Measurements from ENCODE around the gene FCRL6.

FCRL6 gene

GRCh38 chr1:159800177-159800930 lies 1.8 kb upstream of the FCRL6 start:
- no peak for DNase-seq

DNA sequence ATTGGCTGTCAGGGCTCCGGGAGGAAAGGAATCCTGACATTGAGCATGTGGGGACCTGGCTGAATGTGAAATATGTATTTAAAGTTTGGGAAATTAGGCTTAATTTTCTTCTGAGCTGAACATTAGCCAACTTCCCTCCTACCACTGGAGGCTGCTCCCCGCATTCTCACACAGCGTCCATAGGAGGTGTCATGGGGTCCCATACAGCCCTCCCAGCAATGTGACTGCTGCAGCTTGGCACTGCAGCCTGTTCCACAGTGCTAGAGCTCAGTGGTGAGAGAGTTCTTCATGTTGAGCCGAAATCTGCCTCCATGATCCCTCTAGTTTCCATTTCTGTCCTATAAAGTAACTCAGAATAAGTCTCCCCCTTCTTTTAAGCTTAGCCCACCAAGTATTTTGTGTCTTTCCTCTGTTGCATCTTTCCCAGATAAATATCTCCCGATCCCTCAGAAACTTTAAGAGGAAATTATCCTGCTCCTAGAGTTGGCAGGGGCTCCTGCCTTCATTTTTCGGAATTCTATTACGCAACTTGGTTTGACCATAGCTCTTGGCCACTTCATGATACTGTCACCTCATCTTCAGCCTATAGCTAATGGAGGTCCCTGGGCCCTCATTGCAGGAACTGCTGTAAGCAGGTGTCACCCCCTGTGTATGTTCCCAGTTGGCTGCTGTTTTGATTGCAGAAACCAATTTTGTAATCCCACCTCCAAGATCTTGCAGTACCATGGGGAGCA lies 2.0 kb downstream of the FCRL6 start:
- DNase-seq: no peak

DNA sequence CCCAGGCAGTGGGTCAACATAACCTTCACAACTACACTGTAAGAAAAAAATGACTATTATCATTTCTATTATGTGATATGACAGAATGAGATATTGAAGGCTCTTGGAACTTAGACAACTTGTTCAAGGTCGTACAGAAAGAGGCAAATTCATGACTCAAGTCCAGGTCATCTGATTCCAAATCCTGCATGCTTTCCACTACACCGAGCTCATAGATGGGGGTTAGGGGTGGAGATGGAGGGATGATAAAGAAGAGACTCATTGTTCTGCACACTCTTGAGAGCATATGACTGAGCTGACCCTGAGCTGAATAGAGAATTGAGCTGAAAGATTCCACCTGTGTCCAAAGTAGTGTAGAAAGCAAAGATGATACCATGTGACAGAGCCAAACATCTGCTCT lies 2.8 kb downstream of the FCRL6 start:
- DNase-seq: no peak

DNA sequence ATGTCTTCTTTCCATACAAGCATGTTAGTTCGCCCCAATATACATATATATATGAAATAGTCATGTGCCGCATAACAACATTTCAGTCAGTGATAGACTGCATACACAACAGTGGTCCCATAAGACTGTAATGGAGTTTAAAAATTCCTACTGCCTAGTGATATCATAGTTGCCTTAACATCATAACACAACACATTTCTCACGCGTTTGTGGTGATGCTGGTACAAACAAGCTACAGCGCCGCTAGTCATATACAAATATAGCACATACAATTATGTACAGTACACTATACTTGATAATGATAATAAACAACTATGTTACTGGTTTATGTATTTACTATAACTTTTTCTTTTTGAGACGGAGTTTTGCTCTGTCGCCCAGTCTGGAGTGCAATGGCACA lies 13.8 kb downstream of the FCRL6 start:
- no peak for DNase-seq

DNA sequence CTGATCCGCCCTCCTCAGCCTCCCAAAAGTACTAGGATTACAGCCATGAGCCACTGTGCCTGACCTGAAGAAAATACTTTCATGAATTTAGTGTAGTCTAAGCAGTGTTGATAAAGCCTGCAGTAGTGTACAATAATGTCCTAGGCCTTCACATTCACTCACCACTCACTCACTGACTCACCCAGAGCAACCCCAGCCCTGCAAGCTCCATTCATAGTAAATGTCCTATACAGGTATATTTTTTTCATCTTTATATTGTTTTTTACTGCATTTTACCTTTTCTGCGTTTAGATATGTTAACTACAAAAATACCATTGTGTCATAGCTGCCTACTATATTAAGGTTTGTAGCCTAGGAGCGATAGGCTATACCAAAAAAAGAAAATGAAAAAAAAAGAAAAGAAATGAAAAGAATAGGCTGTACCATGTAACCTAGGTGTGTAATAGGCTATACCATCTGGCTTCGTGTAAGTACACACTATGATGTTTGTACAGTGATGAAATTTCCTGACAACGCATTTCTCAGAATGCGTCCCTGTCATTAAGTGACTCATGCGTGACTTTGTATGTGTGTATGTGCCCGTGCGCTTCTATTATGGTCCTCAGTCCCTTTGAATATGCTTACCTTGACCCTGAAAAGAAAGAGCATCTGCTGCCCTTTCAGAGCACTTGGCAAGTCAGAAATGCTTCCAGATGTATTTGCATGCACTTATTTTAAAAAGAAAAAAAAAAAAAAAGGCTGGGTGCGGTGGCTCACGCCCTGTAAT lies 15.3 kb downstream of the FCRL6 start:
- peak; percentile 93 for DNase-seq

- no peak for DNase-seq
Observed at GRCh38 chr1:159821171-159821867, 19.2 kb downstream of the FCRL6 start.

- no peak for DNase-seq
Observed at GRCh38 chr1:159823406-159823805, 21.2 kb downstream of the FCRL6 start.

GRCh38 chr1:159825564-159825963 lies 23.4 kb downstream of the FCRL6 start:
- no peak for DNase-seq

DNA sequence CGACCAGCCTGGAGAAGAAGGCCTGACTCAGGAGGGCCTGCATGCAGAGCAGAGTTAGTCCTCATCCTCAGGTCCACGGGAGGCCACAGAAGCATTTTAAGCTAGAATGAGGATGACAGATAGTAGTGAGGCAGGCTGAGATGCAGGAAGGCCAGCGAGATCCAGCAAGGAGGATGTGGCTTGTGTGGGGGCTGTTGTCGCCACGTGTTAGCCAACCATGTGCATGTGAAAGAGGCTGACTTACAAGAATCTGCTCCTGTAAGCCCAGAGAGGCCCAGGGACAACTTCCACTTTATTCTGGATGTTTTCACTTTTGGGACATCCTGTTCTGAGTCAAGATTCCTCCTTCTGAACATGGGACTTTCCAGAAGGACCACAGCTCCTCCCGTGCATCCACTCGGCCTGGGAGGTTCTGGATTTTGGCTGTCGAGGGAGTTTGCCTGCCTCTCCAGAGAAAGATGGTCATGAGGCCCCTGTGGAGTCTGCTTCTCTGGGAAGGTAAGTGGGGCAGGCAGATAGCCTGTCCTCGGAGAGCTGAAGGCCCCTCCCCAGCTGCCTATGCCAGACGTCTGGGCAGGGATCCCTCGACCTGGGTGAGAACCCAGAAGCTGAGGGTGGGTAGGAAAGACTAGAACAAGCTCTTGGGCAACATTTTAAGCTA lies 24.4 kb downstream of the FCRL6 start, which contains the start of gene SLAMF8:
Gene SLAMF8 (plus strand): TSS at position 433 of the 661 bp plus-strand sequence. CDS start 26 bp downstream, at position 459.
- DNase-seq: no peak

- DNase-seq: no peak
Observed at GRCh38 chr1:159827102-159827490, 24.9 kb downstream of the FCRL6 start.

GRCh38 chr1:159827549-159827948 lies 25.4 kb downstream of the FCRL6 start:
- no peak for DNase-seq

DNA sequence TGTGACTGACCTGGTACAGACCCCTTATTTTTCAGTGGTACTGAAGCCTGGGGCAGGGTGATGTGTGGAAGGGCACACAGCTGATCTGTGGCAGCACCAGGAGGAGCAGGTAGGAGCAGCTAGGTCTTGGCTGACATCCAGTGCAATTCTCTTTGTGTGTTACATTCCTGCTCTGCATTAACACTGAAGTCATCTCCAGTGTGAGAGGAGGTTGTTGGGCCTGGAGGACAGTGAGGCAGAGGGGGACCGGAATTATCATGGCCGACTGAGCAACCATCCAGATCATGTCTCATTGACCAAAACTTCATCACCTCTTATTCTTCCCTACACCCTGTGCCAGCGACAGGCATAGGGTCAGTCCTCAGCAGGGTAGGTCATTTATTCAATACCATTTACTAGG lies 26.0 kb downstream of the FCRL6 start:
- DNase-seq: no peak

DNA sequence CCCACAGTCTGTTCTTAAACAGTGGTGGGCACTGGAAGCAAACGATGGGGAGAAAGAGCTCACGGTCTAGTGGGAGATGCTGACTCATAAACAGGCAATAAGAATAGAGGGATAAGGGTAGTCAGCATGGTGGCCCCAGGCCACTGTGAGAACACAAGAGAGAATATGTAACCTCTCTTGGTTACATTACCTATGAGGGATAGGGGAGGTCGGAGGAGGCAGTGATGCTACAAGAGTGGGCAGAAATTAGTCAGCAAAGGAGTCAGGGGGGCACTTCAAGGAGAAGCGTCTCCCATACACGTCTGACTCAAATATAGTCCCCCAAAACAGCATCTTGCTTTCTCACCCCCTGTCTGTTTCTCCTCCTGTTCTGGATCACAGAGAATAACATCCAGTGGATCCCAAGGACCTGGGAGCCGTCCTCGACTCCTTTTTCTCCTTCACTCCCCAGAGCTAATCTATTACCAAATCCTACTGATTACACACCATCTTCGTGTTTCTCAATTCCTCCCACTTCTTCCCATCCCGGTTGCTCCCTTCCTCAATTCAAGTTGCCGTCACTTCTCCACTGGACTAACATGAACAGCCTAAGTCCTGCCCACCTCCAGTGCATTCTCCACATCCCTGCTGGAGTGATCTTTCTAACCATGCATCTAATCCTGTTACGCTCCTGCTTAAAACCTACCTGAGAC lies 26.6 kb downstream of the FCRL6 start:
- no peak for DNase-seq

- DNase-seq: no peak
Observed at GRCh38 chr1:159829273-159829634, 27.1 kb downstream of the FCRL6 start.

- no peak for DNase-seq
Observed at GRCh38 chr1:159829822-159830465, 27.8 kb downstream of the FCRL6 start.

GRCh38 chr1:159830722-159831121 lies 28.6 kb downstream of the FCRL6 start:
- no peak for DNase-seq

DNA sequence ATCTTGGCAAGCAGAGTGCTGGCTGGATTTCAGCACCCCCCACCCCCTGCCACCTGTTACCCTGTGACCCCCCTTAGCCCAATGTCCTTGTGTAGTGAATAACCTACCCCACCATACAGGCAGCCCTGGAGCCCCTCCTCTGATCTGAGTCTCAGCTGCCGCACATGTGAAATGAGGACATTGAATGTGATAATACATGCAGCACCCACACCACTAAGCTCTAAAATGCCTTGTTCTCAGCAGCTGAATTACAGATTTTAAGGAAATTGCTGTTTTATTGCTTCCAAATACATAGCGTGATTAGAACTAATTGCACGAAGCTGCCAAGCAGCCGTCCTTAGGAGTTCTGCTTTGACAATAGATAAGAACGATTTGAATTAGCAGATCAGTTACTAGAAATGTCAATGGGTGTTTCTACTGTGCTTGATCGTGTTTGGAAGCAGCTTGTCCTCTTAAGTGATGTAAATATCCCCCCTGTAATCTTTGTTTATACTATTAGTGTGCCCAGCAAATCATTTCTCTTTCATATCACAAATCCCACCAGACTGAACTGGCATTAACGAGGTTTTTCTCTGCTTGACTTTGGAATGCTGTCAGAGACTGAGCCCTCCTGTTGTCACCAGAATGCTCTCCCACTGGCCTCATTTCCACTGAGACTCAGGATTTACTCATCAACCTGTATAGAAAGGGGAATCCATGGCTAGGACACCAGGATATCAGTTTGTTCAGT lies 29.4 kb downstream of the FCRL6 start:
- DNase-seq: no peak

DNA sequence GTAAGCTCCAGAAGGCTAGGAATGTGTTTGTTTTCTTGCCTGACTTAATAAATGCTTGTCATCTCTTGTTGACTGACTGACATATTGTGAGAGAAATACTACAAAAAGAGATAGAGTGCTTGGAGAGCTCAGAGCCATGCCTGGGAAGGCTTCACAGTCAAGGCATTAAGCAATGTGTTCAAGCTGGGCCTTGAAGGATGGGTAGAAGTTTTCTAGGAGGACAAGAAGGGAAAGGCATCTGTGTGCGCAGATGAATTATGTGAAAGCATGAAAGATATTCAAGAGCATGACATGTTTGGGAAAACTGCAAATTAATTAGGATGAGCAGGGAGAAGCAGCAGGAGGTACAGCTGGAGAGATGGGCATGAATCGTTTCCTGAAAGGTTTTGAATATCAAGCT lies 30.1 kb downstream of the FCRL6 start:
- DNase-seq: no peak

- DNase-seq: no peak
Observed at GRCh38 chr1:159835356-159835755, 33.2 kb downstream of the FCRL6 start.

DNA sequence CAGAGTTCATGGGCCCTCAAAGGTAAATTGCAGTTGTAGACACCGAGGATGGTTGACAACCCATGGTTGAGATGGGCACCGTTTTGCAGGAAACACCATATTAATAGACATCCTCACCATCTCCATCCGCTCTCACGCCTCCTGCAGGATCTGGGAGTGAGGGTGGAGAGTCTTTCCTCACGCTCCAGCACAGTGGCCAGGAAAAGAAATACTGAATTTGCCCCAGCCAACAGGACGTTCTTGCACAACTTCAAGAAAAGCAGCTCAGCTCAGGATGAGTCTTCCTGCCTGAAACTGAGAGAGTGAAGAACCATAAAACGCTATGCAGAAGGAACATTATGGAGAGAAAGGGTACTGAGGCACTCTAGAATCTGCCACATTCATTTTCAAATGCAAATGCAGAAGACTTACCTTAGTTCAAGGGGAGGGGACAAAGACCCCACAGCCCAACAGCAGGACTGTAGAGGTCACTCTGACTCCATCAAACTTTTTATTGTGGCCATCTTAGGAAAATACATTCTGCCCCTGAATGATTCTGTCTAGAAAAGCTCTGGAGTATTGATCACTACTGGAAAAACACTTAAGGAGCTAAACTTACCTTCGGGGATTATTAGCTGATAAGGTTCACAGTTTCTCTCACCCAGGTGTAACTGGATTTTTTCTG lies 33.8 kb downstream of the FCRL6 start:
- no peak for DNase-seq
